Activated CD4-positive, alpha-beta T cell treated with anti-CD3 and anti-CD28 coated beads, Interleukin-2, amount 10 ng/mL, durations not matched to agents 24 days and 14 days (primary cell): ENCODE results near the gene RCE1. TPM values are rescaled to one million over a fixed set of nuclear protein-coding genes. Genes with fewer than 3 reads are reported as not detected.

Experiments used
- DNase-seq: peaks from one replicate; pipeline ENCODE4 v3.0.0; 2022
- H3K27ac Mint-ChIP-seq: one replicate; pipeline ENCODE4 v1.8.0; 2022; ENCODE audit warnings: mild to moderate bottlenecking, mixed read lengths
- H3K27me3 Mint-ChIP-seq: one replicate; pipeline ENCODE4 v1.8.0; 2022; ENCODE audit warnings: mixed read lengths
- H3K36me3 Mint-ChIP-seq: one replicate; pipeline ENCODE4 v1.8.0; 2022; ENCODE audit warnings: low read depth, mild to moderate bottlenecking, mixed read lengths
- H3K4me1 Mint-ChIP-seq: one replicate; pipeline ENCODE4 v1.8.0; 2021; ENCODE audit warnings: mixed read lengths
- H3K4me3 Mint-ChIP-seq: one replicate; pipeline ENCODE4 v1.8.0; 2022; ENCODE audit warnings: mild to moderate bottlenecking, moderate library complexity, mixed read lengths
- H3K9me3 Mint-ChIP-seq: one replicate; pipeline ENCODE4 v1.8.0; 2021; ENCODE audit warnings: mixed read lengths
- intact Hi-C: fragments of 100-400 bp; cut with micrococcal nuclease; formaldehyde crosslinking; loops from one replicate; pipeline ENCODE4 v1.15.1; 2023
- total RNA-seq: library from RNA; stranded (reverse); gene quantifications from 2 replicates; pipeline ENCODE4 v1.2.3, GENCODE V29; 2022

RCE1 gene
- total RNA-seq, 1 donor from 2014 or later = 28.5 TPM

- Mint-ChIP-seq H3K27ac (no peak overlapping the region), H3K9me3 (no peaks in the 10 kb centered on the region), H3K27me3 (no peaks in the 10 kb centered on the region), H3K4me3 (no peak overlapping the region), H3K36me3 (peaks cover 8% of the 10 kb centered on the region), H3K4me1 (peaks cover 10% of the 10 kb centered on the region)
- DNase-seq = no peak
- intact Hi-C loops = loop anchor here (1.0 to 10.0 kb wide), 2 partner anchors 141 to 260 kb away; no protein-coding TSS in a partner anchor
These were observed 8.3 kb upstream of the RCE1 start for GRCh38 chr11:66834943-66835342.

GRCh38 chr11:66835768-66836405 is 7.4 kb upstream of the RCE1 start:
- no peaks in the 10 kb centered on the region for H3K27me3 Mint-ChIP-seq
- peaks cover 16% of the 10 kb centered on the region for H3K36me3 Mint-ChIP-seq
- no peak overlapping the region for H3K4me3 Mint-ChIP-seq
- no peak overlapping the region for H3K27ac Mint-ChIP-seq
- no peak for DNase-seq
- H3K9me3 Mint-ChIP-seq = no peaks in the 10 kb centered on the region
- intact Hi-C loops = loop anchor here (10.0 kb wide), 1 partner anchor 261 kb away; no protein-coding TSS in a partner anchor
- peaks cover 19% of the 10 kb centered on the region for H3K4me1 Mint-ChIP-seq

- Mint-ChIP-seq H3K4me1 (peaks cover 41% of the 10 kb centered on the region), H3K36me3 (peaks cover 31% of the 10 kb centered on the region), H3K4me3 (peak overlapping the region; percentile 17), H3K9me3 (no peaks in the 10 kb centered on the region), H3K27me3 (no peaks in the 10 kb centered on the region), H3K27ac (peak overlapping the region; percentile 64)
- no peak for DNase-seq
- intact Hi-C loops = no loop called here
These were observed 2.7 kb upstream of the RCE1 start for GRCh38 chr11:66840317-66841091.

GRCh38 chr11:66841861-66842260 is 1.4 kb upstream of the RCE1 start:
- Mint-ChIP-seq H3K36me3 (peaks cover 36% of the 10 kb centered on the region), H3K27me3 (no peaks in the 10 kb centered on the region), H3K27ac (peak overlapping the region; percentile 85), H3K4me1 (peaks cover 43% of the 10 kb centered on the region), H3K9me3 (no peaks in the 10 kb centered on the region), H3K4me3 (peak overlapping the region; percentile 91)
- peak; percentile 63 for DNase-seq
- intact Hi-C loops = loop anchor here (2.0 kb wide), 1 partner anchor 97 kb away; a partner anchor contains a TSS

- Mint-ChIP-seq H3K9me3 (no peaks in the 10 kb centered on the region), H3K27me3 (no peaks in the 10 kb centered on the region), H3K4me3 (peak overlapping the region; percentile 91), H3K4me1 (peaks cover 43% of the 10 kb centered on the region), H3K36me3 (peaks cover 36% of the 10 kb centered on the region), H3K27ac (peak overlapping the region; percentile 85)
- DNase-seq = no peak
- intact Hi-C loops = loop anchor here (2.0 kb wide), 1 partner anchor 98 kb away; a partner anchor contains a TSS
These were observed 743 bp upstream of the RCE1 start for GRCh38 chr11:66842501-66842895.

- intact Hi-C loops = loop anchor here (1.0 to 2.0 kb wide), 2 partner anchors 12 to 99 kb away; a partner anchor contains a TSS
- Mint-ChIP-seq H3K27me3 (no peaks in the 10 kb centered on the region), H3K27ac (peak overlapping the region; percentile 96), H3K4me3 (peak overlapping the region; percentile 91), H3K4me1 (peaks cover 42% of the 10 kb centered on the region), H3K36me3 (peaks cover 33% of the 10 kb centered on the region), H3K9me3 (no peaks in the 10 kb centered on the region)
- peak; percentile 60 for DNase-seq
These were observed 695 bp downstream of the RCE1 start for GRCh38 chr11:66843776-66844495.

GRCh38 chr11:66844496-66845142 is 1.4 kb downstream of the RCE1 start:
- intact Hi-C loops = no loop called here

GRCh38 chr11:66845143-66845875 is 2.1 kb downstream of the RCE1 start:
- Mint-ChIP-seq H3K27ac (peak overlapping the region; percentile 96), H3K27me3 (no peaks in the 10 kb centered on the region), H3K4me1 (peaks cover 32% of the 10 kb centered on the region), H3K9me3 (no peaks in the 10 kb centered on the region), H3K4me3 (peak overlapping the region; percentile 91), H3K36me3 (peaks cover 26% of the 10 kb centered on the region)
- intact Hi-C loops = no loop called here
- peak; percentile 55 for DNase-seq

More at GRCh38 chr11:66844496-66845142, 1.4 kb downstream of the RCE1 start:
- peak; percentile 61 for DNase-seq
- H3K36me3 Mint-ChIP-seq = peaks cover 29% of the 10 kb centered on the region
- no peaks in the 10 kb centered on the region for H3K27me3 Mint-ChIP-seq
- H3K27ac Mint-ChIP-seq = peak overlapping the region; percentile 96
- no peaks in the 10 kb centered on the region for H3K9me3 Mint-ChIP-seq
- peaks cover 39% of the 10 kb centered on the region for H3K4me1 Mint-ChIP-seq
- H3K4me3 Mint-ChIP-seq = peak overlapping the region; percentile 91

GRCh38 chr11:66845876-66846212 is 2.6 kb downstream of the RCE1 start:
- H3K4me3 Mint-ChIP-seq = no peak overlapping the region
- no peak overlapping the region for H3K27ac Mint-ChIP-seq
- H3K9me3 Mint-ChIP-seq = no peaks in the 10 kb centered on the region
- intact Hi-C loops = no loop called here
- peaks cover 22% of the 10 kb centered on the region for H3K36me3 Mint-ChIP-seq
- peaks cover 29% of the 10 kb centered on the region for H3K4me1 Mint-ChIP-seq
- H3K27me3 Mint-ChIP-seq = no peaks in the 10 kb centered on the region
- DNase-seq = peak; percentile 56

- Mint-ChIP-seq H3K36me3 (peaks cover 19% of the 10 kb centered on the region), H3K4me3 (no peak overlapping the region), H3K27me3 (no peaks in the 10 kb centered on the region), H3K9me3 (no peaks in the 10 kb centered on the region), H3K4me1 (peaks cover 24% of the 10 kb centered on the region), H3K27ac (no peak overlapping the region)
- intact Hi-C loops = no loop called here
- no peak for DNase-seq
These were observed 3.4 kb downstream of the RCE1 start for GRCh38 chr11:66846671-66847091.

- Mint-ChIP-seq H3K4me3 (no peak overlapping the region), H3K36me3 (peaks cover 14% of the 10 kb centered on the region), H3K27me3 (no peaks in the 10 kb centered on the region), H3K4me1 (peaks cover 20% of the 10 kb centered on the region), H3K9me3 (no peaks in the 10 kb centered on the region), H3K27ac (no peak overlapping the region)
- no peak for DNase-seq
- intact Hi-C loops = no loop called here
These were observed 4.4 kb downstream of the RCE1 start for GRCh38 chr11:66847461-66848232.

GRCh38 chr11:66848671-66849500 is 5.6 kb downstream of the RCE1 start:
- intact Hi-C loops = no loop called here
- no peak for DNase-seq
- Mint-ChIP-seq H3K9me3 (no peaks in the 10 kb centered on the region), H3K27me3 (no peaks in the 10 kb centered on the region), H3K27ac (no peak overlapping the region), H3K4me3 (no peak overlapping the region), H3K36me3 (peaks cover 13% of the 10 kb centered on the region), H3K4me1 (peaks cover 20% of the 10 kb centered on the region)
